HG03378 (cell line): ENCODE data around the gene MLLT6.

Experiments used
- ATAC-seq: cut with Tn5 transposase; IDR thresholded peaks from one replicate; pipeline ENCODE4 v1.9.1; 2021; ENCODE audit warnings: mild to moderate bottlenecking, moderate library complexity; ENCODE audit not compliant: unreplicated experiment

MLLT6 gene

DNA sequence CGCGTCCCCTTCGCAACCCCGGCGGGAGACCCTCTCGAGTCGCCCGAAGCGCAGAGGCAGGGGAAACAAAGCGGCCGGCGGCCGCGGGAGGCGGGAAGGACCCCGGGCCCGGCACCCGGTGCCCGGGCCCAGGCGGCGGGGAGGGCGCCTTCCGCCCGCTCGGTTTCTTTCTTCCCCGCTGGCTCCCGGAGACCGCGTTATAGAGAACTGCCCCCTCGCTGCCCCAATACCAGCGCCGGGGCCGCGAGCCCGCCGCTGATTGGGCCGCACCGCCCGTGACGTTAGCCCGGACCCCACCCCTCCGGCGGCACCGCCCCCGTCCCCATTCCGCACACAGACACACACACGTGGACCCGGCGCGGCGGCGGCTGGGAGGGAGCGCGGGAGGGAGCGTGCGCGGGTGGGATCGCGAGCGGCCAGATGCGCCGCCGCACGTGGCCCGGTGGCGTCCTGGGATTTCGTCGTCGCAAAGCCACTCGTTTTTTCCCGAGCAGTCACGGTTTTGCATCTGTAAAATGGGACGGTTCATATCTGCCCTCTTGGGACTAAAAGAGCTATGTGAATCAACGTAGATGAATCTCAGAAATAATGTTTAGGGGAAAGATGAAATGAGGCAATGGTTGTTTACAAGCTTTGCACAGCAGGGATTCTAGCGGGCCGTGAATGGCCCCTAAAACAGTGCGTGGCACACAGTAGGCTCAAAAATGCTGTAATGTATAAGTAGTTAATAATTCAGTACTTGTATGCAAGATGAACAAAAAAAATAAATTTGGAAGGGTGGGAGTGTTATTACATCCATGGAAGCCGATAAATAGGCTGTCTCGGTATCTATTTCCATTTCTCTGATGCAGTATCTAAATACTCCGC, 30.1 kb upstream of the MLLT6 start, which contains the start of gene EPOP:
Gene EPOP, minus strand, starts transcription at position 209 of the 867 bp plus-strand sequence. CDS start 462 bp downstream, outside the sequence.
- no peak for ATAC-seq

DNA sequence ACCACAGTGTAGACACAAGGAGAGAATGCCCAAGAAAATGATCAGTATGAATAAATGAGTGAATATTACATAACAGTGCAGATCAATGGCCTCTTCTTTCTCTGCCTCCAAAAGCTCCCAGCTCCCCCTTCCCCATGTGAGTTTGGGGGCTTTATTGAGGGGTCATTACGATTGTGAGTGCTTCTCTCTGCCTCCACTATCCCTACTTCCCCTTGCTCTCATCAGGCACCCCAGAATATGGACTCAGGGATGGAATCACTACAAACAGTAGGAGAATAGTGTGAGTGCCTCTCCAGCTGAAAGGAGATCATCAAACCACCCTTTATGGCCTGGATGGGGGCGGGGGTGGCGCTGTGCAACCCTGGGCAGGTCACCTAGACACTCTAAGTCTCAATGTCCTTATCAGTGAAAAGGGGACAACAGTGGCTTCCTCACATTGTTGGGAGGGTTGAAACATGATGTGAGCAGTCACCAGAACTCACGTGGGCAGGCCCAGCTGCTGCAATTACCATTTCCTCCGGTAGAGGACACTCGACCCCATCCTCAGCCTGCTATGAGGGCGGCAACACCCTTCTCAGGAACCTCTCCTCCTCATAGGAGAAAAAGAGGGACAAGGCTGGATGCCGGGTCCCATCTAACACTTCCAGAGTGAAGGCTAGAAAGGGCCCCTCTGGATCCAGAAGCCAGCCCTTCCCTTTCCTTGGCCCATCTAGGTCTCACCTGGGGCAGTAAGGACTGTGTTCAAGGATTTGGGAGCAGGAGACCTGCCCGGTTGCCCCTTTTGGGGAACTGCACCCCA, 28.2 kb upstream of the MLLT6 start:
- peak; percentile 59 for ATAC-seq

DNA sequence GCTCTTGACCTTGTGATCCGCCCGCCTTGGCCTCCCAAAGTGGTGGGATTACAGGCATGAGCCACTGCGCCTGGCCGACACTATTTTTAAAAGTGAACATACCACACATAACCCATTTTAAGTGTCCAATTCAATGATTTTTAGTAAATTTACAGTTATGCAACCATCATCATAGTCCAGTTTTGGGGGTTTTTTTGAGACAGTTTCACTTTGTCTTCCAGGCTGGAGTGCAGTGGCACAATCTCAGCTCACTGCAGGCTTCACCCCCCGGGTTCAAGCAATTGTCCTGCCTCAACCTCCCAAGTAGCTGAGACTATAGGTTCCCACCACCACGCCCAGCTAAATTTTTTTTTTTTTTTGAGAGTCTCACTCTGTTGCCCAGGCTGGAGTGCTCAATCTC, 27.3 kb upstream of the MLLT6 start:
- ATAC-seq: no peak

DNA sequence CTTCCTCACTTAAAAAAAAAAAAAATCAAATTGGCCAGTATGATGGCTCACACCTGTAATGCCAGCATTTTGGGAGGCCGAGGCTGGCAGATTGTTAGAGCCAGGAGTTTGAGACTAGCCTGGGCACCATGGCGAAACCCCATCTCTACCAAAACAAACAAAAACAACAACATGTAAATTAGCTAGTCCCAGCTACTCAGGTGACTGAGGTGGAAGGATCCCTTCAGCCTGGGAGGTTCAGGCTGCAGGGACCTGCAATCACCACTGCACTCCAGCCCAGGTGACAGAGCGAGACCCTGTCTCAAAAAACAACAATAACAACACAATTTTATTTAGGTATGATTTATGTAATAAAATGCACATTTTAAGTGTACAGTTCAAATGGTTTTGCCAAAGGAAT, 24.0 kb upstream of the MLLT6 start:
- ATAC-seq: no peak

DNA sequence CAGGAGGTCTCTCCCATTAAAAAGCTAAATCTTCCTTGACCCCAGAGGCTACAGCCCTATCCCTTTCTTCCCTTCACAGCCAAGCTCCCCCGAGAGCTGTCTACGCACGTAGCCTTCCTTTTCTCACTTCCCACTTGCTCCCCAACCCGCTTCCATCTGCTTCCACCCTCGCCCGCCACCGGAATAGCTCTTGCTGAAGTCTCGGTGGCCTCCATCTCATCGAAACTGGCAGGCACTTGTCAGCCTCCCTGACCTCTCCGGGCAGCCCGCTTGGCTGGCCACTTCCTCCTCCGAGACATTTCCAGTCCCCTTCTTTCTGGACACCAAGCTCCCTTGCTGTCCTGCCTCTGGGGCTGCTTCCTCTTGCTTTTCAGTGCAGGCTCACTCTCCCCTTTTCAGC, 19.6 kb upstream of the MLLT6 start:
- no peak for ATAC-seq

DNA sequence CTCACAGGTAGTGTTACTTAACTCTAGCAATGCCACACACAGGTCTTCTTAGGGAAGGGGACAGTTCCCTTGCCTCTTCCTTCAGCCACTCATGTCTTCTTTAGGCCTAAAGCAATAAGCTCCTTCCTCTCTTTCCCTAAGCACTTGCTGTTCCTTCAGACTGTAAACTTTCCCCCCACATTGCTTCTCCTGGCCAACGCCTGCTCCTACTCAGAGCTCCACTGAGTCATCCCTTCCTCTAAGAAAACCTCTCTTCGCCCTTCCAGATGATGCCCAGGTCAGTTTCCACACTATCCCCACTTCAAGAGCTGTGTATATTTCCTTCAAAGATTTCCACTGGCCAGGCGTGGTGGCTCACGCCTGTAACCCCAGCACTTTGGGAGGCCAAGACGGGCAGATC, 17.8 kb upstream of the MLLT6 start:
- no peak for ATAC-seq

DNA sequence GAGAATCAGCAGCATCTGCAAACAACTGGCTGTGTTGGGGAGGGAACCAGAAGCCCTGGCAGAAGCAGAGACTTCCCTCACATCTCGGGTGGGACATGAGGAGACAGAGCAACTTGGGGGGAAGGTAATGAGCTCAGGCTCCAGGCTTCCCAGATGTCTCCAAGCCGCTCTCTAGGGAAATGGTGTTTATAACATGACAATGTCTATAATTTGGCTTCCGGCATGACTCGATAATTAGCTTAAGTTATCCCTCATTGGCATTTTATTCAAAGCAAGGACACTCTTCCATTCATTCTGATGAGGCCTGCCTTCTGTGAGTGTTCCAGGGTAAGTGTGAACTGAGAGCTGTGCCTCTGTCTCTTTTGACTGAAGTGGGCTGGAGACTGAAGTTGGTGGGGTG, 14.7 kb upstream of the MLLT6 start:
- no peak for ATAC-seq

DNA sequence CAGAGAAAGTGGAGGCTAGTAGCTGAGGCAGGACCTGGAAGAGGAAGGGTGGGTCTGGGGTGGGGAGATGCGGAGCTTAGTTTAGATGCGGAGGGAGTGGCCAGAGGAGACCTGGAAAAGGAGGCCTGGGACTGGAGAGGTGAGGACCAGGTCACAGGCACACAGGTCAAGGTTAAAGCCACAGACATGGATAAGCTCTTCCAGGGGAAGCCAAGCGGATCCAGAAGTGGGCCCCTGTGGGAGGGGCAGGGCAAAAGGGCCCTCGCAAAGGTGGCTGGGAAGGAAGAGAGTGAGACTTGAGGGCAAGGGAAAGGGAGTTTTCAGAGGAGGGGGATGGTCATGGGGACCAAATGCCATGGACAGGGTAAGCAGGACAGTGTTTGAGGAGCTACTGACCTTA, 13.9 kb upstream of the MLLT6 start:
- no peak for ATAC-seq

DNA sequence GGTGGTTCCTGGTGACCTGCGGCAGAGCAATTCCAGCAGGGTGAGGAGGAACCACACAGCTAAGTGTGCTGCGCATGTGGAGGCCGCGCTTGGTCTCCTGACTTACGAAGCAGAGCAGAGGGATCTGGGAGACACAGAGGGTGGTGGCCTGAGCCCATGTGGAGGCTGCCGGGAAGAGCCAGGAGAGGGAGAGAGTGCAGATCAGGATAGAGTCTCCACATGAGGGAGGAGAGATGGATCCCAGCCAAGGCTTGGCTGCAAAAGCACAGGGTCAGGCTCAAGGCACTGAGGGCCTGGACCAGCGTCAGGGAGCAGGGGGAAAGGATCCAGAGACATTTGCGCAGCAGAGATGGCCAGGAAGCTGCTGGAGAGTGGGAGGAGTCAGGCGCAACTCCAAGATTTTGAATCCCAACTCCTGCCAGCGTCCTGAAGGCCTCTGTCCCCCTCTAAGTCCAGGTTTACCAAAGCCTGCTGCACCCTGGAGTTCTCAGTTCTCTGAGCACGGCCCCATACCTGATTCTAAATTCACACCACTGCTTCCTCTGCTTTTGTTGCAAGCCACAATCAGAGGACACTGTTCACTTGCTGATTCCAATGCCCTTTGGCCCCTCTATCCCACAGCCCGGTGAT, 11.3 kb upstream of the MLLT6 start:
- no peak for ATAC-seq

DNA sequence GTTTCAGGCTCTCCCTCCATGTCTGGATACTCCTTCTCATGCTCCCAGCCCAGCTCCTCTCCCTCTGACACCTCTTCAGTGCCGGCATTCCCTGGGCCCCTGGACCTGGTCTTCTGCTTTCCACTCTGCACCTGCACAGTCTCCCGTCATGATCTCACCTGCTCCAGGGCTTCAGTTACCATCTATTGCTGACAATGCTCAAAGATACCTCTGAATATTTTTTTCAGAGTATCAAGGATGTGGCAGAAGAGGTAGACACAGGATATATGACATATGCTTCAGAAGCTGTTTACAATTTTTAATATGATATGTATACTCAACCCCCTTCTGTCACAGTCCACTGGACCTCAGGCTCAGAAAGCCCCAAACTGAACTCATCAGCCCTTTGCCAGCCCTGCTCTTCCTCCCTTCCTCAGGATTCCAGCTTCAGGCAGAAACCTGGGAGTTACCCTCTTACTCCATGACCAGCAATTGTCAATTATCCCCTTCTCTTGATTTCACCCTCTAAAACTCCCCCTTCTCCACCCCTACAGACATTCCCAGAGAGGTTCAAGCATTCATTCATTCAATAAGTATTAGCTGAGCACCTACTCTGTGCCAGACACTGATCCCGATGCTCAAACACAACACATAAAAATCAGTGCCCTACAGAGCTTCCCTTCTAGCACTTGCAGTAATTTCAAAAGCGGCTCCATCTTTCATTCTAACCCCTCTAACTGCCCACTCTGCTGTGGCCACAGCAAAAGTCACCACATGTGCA, 7.8 kb upstream of the MLLT6 start:
- no peak for ATAC-seq

DNA sequence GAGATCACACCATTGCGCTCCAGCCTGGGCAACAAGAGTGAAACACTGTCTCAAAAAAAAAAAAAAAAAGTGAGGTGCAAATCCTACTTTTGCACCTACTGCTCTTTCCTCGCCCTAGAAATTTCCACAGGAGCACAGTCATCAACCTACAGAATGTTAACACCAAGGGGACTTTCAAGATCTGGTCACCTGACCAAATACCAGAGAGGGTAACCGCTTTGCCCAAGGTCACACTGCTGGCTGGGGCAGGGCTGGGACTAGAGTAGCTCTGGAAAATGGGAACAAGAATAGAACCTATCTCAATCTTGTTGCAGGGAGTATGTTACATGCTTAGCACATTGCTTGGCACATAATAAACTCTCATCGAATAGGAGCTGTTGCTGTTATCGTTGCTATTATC, 6.3 kb upstream of the MLLT6 start:
- no peak for ATAC-seq

DNA sequence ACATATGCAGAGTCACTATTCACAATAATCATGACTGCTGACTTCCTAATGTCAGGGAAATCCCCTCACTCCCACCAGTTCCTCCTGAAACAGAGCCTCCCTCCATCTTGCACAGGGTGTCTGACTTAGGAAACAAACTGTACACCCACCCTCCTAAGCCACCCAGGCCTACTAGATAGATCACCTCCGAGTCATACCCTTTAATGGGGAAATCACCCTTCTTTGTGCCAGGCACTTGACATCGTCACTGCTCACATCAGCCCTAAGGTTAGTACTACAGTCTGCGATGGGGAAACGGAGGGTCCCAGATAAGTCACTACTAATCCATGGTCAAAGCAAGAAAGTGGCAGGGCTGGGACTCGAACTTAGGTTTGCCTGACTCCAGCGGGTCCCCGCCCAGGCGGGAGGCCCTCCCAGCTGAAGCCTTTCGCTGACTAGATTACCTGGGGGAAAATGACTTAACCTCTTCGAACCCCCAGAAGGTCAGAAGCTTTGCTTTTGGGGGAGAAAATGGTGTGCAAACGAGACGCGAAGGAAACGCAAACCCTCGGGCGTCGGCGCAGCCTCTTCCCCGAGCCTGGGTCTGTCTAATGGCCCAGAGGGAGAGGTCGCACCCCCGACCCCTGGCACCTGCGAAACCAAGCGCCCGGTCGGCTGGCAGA, 3.4 kb upstream of the MLLT6 start:
- ATAC-seq: peak; percentile 37

DNA sequence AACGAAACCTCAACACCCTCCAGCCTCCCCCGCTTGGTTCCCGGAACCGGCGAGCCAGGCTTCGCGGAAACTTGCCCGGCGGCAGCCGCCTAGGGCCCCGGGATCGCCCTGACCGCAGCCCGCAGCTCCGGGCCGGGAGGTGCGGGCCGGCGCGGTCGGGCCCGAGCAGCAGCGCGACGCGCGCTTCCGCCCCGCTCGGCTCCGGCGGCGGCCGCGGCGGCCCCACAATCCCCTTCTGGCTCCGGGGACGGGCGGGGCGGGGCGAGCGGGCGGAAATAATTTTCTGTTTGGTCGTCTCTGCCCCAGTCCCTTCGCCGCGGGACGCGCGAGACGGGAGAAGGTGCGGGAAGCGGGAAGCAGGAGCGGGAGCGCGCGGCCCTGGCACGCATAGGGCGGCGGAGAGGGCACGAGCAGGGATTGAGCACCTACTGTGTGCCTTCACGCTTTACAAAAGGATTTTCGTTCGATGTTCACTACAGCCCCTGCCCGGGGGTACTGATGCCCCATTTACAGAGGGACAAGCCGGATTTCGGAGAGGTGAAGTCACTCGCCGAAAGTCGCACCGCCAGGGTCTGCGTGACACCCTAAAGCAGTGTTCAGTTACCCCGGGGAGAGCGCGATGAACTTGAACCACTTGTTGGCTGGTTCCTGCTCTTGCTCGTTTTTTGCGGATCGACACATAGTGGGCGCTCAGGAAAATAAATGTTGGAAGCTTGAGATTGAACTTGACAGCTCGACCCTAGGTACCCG, 2.7 kb upstream of the MLLT6 start:
- ATAC-seq: peak; percentile 13

DNA sequence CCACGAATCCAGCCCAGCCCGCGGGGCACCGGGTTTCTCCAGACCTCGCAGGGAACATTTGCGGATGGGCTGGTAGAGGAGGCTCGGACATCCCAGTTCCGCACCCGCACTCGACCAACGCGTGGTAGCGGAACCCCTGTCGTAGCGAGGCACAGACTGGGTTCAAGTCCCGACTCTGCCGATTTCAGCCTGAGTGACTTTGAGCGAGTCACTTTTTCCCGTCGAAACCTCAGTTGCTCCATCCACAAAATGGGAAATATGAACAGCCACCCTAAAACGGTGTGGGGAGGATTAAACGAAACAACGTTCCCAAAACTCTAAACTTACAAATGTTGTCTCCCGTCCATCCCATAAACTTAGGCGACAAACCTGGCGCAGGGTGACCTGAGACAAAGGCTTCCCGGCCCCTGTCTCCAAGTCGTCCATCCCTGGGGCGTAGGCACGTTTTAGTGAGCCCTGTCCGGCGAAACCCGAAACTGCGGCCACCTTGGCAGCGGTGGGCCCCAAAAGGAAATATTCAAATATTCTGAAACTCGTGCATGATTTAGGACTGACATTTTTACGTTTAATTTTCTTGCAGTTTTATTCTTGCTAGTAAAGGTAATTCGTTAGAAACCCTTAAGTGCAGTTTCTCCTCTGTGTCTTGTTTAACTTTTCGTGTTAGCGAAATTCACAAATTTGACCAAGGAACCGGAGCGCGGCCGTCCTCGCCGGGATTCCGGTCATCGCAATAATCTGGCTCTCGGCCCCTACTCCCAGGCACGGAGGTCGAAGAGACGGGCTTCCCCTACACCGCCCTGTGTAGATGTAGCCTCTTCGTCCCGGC, 1.9 kb upstream of the MLLT6 start:
- ATAC-seq: no peak

DNA sequence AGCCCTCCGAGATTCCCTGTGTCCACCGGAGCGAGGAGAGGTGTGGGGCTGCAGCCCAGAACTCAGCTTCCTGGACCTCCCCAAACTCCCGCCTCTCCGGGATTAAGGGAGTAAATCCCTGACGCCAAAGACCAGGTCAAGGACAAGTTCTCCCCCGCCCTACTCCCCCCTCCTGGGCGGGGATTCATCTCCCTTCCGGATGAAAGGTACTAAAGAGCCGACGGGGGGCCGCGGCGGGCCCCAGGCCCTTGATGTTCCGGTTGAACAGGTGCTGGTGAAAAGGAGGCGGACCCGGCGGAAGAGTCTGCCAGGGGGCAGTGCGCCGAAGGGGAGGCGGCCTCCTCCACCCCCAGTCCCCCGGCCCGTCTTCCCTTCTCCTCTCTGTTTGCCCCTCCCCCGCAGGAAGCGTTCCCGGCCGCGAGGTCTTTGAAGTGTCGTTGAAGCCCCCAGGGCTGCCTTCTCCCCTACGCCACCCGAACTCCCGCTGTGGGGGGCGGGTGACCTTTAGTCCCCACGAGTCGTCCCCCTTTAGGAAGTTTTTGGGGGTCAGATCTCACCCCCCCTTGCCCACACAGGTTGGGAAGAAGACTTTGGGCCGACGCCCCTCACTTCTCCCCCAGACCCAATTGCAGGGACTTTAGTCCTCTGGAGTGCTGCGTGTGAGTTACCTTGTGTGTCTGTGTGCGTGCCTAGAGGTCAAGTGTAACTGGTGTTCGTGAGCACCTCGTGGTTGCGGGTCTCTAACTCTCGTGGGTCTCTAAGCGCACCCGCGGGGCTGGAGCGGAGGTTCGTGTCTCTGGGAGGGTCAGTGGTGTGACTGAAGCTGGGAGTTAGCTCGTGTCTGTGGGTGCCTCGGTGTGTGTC, 1.1 kb upstream of the MLLT6 start:
- ATAC-seq: no peak

DNA sequence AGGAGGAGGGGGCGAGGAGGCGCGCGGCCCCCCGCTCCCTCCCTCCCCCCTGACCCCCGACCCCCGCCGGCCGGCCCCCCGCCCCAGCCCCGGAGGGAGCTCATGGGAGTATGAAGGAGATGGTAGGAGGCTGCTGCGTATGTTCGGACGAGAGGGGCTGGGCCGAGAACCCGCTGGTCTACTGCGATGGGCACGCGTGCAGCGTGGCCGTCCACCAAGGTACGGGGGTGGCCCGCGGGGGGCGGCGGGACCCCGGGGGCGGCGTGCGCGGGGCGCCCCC, 390 bp downstream of the MLLT6 start:
- ATAC-seq: no peak

DNA sequence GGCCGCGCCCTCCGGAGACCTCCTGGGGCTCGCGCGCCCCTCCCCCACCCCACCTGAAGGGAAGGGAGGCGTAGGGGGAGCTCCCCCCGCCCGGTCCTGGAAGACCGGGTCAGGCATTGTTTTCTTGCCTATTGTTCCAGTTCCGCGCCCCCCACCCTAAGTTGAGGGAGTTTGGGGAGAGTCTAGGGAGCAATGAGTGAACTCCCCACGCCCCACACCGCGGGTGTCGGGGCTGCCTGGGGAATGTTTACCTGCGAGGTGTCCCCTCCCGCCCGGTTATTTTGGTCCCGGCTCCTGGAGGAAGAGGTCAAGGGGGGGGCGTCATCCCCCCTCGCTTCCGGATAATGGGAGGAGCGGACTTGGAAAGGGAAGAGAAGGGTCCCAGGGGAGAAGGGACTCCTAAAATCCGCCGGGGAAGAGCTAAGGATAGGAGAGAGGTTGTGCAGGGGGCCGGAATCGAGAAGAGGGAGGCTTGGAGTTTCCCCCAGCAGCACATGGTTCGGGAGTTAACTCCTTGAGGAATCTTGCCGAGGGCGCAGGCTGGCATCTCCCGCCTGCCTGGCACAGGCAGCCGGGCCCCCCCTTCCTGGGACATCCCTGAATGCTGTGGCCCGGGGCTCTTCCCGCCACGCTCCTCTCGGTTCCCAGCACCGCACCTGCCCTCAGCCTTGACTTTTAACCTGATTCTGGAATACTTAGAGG, 881 bp downstream of the MLLT6 start:
- no peak for ATAC-seq
